DND-41 (cell line): ENCODE results near the gene ESRRA.

Experiments used
- ATAC-seq: fragments of 200-7000 bp; cut with Tn5 transposase; 3 replicates; pipeline ENCODE4 v1.9.1; 2021; ENCODE audit warnings: low read depth; ENCODE audit not compliant: insufficient read depth
- DNase-seq: peaks from one replicate; pipeline ENCODE4 v3.0.0-alpha.2; 2020
- H2AFZ ChIP-seq: 2 replicates; pipeline ENCODE4 v1.6.0; 2012; ENCODE audit warnings: low read depth, low read length
- H3K27ac ChIP-seq: 2 replicates; pipeline ENCODE4 v1.5.1; 2012; ENCODE audit warnings: low read length, inconsistent platforms
- H3K27me3 ChIP-seq: fragments of 200-600 bp; sonication (generic); 2 replicates; pipeline ENCODE4 v1.6.0; 2012; ENCODE audit warnings: low read length, mild to moderate bottlenecking, inconsistent platforms; ENCODE audit not compliant: insufficient read depth, poor library complexity
- H3K36me3 ChIP-seq: 2 replicates; pipeline ENCODE4 v1.5.1; 2012; ENCODE audit warnings: low read length, inconsistent platforms; ENCODE audit not compliant: insufficient read depth
- H3K4me1 ChIP-seq: 2 replicates; pipeline ENCODE4 v1.5.1; 2012; ENCODE audit warnings: mild to moderate bottlenecking, low read length; ENCODE audit not compliant: insufficient read depth
- H3K4me2 ChIP-seq: 2 replicates; pipeline ENCODE4 v1.6.0; 2012; ENCODE audit warnings: mild to moderate bottlenecking, moderate library complexity, low read length, inconsistent platforms; ENCODE audit not compliant: insufficient read depth
- H3K4me3 ChIP-seq, 2 experiments: fragments of 200-600 bp in 1 of 2; shearing (Covaris generic) in 1 of 2; 2 replicates each; pipeline ENCODE4 v1.5.1; 2012 to 2016; ENCODE audit warnings: inconsistent platforms in 2 of 2, low read length in 2 of 2, mild to moderate bottlenecking in 2 of 2, low read depth in 1 of 2, moderate library complexity in 1 of 2
- H3K79me2 ChIP-seq: 2 replicates; pipeline ENCODE4 v1.6.0; 2012; ENCODE audit warnings: low read length, inconsistent platforms; ENCODE audit not compliant: insufficient read depth
- H3K9ac ChIP-seq: 2 replicates; pipeline ENCODE4 v1.6.0; 2012; ENCODE audit warnings: low read depth, mild to moderate bottlenecking, inconsistent platforms, low read length, moderate library complexity
- H3K9me3 ChIP-seq: 2 replicates; pipeline ENCODE4 v1.5.1; 2012; ENCODE audit warnings: low read length, moderate library complexity, mild to moderate bottlenecking, inconsistent platforms; ENCODE audit not compliant: insufficient read depth, severe bottlenecking
- H4K20me1 ChIP-seq: 2 replicates; pipeline ENCODE4 v1.6.0; 2012; ENCODE audit warnings: low read length; ENCODE audit not compliant: insufficient read depth
- EZH2 ChIP-seq: IDR thresholded peaks from 3 replicates; pipeline ENCODE4 v1.6.1; 2012; ENCODE audit warnings: borderline replicate concordance, low read depth, mild to moderate bottlenecking, moderate library complexity, low read length, inconsistent platforms; ENCODE audit not compliant: severe bottlenecking
- TF ChIP-seq, protein P1 (sequence below): IDR thresholded peaks from 2 replicates; pipeline ENCODE4 v1.5.1; 2012; ENCODE audit warnings: borderline replicate concordance, low read length, moderate library complexity, mild to moderate bottlenecking; ENCODE audit not compliant: poor library complexity, severe bottlenecking; ENCODE audit errors: extremely low read depth

The ESRRA gene

DNA sequence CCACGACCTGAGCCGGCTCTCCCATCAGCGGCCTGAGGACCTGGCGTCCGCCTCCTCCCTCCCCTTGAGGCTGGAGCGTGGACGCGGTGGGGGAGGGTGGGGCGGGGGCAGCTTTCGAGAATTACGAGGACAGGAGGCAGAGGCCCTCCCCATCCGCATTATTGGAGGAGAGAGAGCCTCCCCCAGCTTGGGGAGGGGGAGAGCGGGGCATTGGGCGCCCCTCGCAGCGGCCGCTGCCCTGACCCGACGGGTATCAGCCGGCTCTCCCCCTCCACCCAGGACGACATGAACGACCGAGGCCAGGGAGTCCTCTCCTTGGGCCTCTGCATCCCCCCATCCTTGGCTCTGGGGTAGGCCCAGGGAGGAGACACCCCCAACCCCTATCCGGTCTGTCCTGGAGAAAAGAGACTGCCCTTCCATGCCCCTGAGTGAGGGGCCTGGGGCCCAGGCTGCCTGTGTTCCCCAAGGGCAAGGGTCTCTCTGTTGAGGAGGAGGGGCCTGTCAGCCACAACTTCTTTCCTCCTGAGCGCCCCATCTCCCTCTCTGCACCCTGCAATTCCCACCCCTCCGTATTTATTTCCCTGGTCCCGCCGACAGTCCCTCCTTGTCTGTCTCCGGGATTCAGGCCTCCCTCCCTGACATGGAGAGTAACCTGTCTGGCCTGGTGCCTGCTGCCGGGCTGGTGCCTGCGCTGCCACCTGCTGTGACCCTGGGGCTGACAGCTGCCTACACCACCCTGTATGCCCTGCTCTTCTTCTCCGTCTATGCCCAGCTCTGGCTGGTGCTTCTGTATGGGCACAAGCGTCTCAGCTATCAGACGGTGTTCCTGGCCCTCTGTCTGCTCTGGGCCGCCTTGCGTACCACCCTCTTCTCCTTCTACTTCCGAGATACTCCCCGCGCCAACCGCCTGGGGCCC is 19.2 kb upstream of the ESRRA start:
- Histone ChIP-seq H3K4me2 (peak overlapping the region; percentile 83), H3K4me3 (peak overlapping the region; percentile 39 to 67; a peak in 3 of 4 replicates), H2AFZ (peak overlapping the region; percentile 80), H3K9me3 (no peaks in the 10 kb centered on the region), H3K27ac (peak overlapping the region; percentile 64), H4K20me1 (no peaks in the 10 kb centered on the region), H3K36me3 (peaks cover 20% of the 10 kb centered on the region), H3K27me3 (no peaks in the 10 kb centered on the region), H3K9ac (peak overlapping the region; percentile 74), H3K4me1 (peaks cover 36% of the 10 kb centered on the region), H3K79me2 (peaks cover 30% of the 10 kb centered on the region)
- TF ChIP-seq, protein P1, sequence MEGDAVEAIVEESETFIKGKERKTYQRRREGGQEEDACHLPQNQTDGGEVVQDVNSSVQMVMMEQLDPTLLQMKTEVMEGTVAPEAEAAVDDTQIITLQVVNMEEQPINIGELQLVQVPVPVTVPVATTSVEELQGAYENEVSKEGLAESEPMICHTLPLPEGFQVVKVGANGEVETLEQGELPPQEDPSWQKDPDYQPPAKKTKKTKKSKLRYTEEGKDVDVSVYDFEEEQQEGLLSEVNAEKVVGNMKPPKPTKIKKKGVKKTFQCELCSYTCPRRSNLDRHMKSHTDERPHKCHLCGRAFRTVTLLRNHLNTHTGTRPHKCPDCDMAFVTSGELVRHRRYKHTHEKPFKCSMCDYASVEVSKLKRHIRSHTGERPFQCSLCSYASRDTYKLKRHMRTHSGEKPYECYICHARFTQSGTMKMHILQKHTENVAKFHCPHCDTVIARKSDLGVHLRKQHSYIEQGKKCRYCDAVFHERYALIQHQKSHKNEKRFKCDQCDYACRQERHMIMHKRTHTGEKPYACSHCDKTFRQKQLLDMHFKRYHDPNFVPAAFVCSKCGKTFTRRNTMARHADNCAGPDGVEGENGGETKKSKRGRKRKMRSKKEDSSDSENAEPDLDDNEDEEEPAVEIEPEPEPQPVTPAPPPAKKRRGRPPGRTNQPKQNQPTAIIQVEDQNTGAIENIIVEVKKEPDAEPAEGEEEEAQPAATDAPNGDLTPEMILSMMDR: peak; percentile 65
- TF ChIP-seq EZH2: no peak
- DNase-seq (peak; percentile 50), ATAC-seq (peak; percentile 4)

DNA sequence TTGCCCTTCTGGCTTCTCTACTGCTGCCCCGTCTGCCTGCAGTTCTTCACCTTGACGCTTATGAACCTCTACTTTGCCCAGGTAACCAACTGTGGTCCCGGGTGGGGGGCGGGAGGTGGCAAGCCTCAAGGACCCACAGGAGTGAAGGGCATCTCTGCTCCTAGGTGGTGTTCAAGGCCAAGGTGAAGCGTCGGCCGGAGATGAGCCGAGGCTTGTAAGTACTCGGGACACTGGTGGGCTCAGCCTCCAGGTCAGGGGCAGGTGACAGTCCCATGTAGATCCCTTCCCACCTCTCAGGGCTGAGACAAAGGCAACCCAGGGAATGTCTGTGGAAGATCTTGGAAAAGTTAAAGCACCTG is 18.5 kb upstream of the ESRRA start:
- H3K9ac ChIP-seq: peak overlapping the region; percentile 74; the same call in 1 of the 2 replicates
- no peaks in the 10 kb centered on the region for H4K20me1 ChIP-seq
- peaks cover 30% of the 10 kb centered on the region for H3K79me2 ChIP-seq
- peak overlapping the region in 1 of 2 experiments; percentile 67; a peak in 1 of 4 replicates for H3K4me3 ChIP-seq
- no peak overlapping the region for H2AFZ ChIP-seq
- H3K4me2 ChIP-seq: peak overlapping the region; percentile 83
- no peaks in the 10 kb centered on the region for H3K9me3 ChIP-seq
- H3K36me3 ChIP-seq: peaks cover 16% of the 10 kb centered on the region
- no peak overlapping the region for H3K27ac ChIP-seq
- no peaks in the 10 kb centered on the region for H3K27me3 ChIP-seq
- peaks cover 36% of the 10 kb centered on the region for H3K4me1 ChIP-seq
- ATAC-seq (no peak), DNase-seq (no peak)
- TF ChIP-seq EZH2: no peak
- TF ChIP-seq, protein P1: no peak

DNA sequence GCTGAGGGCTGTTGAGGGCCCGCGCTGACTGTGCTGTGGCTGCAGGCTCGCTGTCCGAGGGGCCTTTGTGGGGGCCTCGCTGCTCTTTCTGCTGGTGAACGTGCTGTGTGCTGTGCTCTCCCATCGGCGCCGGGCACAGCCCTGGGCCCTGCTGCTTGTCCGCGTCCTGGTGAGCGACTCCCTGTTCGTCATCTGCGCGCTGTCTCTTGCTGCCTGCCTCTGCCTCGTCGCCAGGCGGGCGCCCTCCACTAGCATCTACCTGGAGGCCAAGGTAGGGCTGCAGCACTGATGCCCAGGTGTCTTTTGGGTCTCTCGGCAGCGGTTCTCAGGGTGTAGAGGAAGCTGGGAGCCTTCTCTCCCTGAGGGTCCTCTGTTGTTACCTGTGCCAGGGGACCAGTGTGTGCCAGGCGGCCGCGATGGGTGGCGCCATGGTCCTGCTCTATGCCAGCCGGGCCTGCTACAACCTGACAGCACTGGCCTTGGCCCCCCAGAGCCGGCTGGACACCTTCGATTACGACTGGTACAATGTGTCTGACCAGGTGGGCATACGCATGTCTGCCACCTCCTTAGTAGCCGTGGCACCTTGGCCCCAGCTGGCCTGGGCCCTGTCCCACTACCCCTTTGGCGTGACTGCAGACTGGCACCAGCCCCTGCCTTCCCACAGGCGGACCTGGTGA is 17.5 kb upstream of the ESRRA start:
- Histone ChIP-seq H3K27me3 (no peaks in the 10 kb centered on the region), H4K20me1 (no peaks in the 10 kb centered on the region; the same call in 1 of the 2 replicates), H3K4me1 (peaks cover 36% of the 10 kb centered on the region), H3K9me3 (no peaks in the 10 kb centered on the region), H3K4me3 (no peak overlapping the region), H3K27ac (no peak overlapping the region), H3K36me3 (peaks cover 9% of the 10 kb centered on the region; the same call in 1 of the 2 replicates), H3K9ac (no peak overlapping the region; the same call in 1 of the 2 replicates), H2AFZ (no peak overlapping the region), H3K4me2 (0 out of 2 replicates have a peak overlapping the region, but pooled peaks have one; percentile 83), H3K79me2 (peaks cover 24% of the 10 kb centered on the region)
- DNase-seq (no peak), ATAC-seq (no peak)
- TF ChIP-seq, protein P1: no peak
- TF ChIP-seq EZH2: no peak
